B cell (primary cell): ENCODE results near the gene MBP. TPM values are rescaled to one million over a fixed set of nuclear protein-coding genes. Genes with fewer than 3 reads are reported as not detected.
A peak's percentile ranks its signal among the peaks of the same experiment; 100 is the strongest.

Experiments
- ATAC-seq: fragments of 200-7000 bp; cut with Tn5 transposase; one replicate; pipeline ENCODE4 v1.10.0; 2021; ENCODE audit warnings: low read depth, mild to moderate bottlenecking, moderate number of reproducible peaks, moderate library complexity
- CTCF ChIA-PET: fragments of 350-600 bp; sonication (Branson Sonifier 250); formaldehyde crosslinking; loops from one replicate; lab custom pipeline; 2021; ENCODE audit warnings: antibody characterized with exemption, inconsistent platforms; lab: Charles Lee
- POLR2A ChIA-PET: fragments of 350-600 bp; sonication (Branson Sonifier 250); formaldehyde crosslinking; loops from one replicate; lab custom pipeline; 2021; ENCODE audit warnings: antibody characterized with exemption; lab: Charles Lee
- DNase-seq: peaks from one replicate; pipeline ENCODE4 v3.0.0; 2013
- H2AFZ ChIP-seq: 2 replicates; pipeline ENCODE4 v1.6.1; 2012; ENCODE audit warnings: mild to moderate bottlenecking, low read depth, low read length; ENCODE audit not compliant: insufficient read depth, poor library complexity, severe bottlenecking
- H3K27ac ChIP-seq, 2 donors: 1 replicate in 1 of 2; 2 replicates in 1 of 2; pipeline ENCODE4 v1.5.1; 2012 to 2013; ENCODE audit warnings: low read length in 2 of 2, mild to moderate bottlenecking in 2 of 2, moderate library complexity in 1 of 2
- H3K27me3 ChIP-seq, 4 experiments: fragments of 200-600 bp in 1 of 4; sonication (generic) in 1 of 4; replicated peaks in 1 of 4; 1 replicate in 2 of 4; 2 replicates in 2 of 4; pipeline versions ENCODE4 v1.6.1 to v1.7.0; 2013 to 2016; ENCODE audit warnings: low read length in 3 of 4, mild to moderate bottlenecking in 2 of 4, mixed read lengths in 1 of 4, moderate library complexity in 1 of 4; ENCODE audit not compliant: insufficient read depth in 4 of 4, control insufficient read depth in 3 of 4; ENCODE audit errors: control extremely low read depth in 1 of 4
- H3K36me3 ChIP-seq, 2 experiments: replicated peaks in 1 of 2; 1 replicate in 1 of 2; 2 replicates in 1 of 2; pipeline versions ENCODE4 v1.6.1 to v1.7.1; 2013; ENCODE audit warnings: low read length in 1 of 2; ENCODE audit not compliant: insufficient read depth in 2 of 2, control insufficient read depth in 1 of 2; ENCODE audit errors: control extremely low read depth in 1 of 2, extremely low read depth in 1 of 2
- H3K4me1 ChIP-seq, 2 donors: fragments of 200-600 bp in 1 of 2; sonication (generic) in 1 of 2; 1 replicate in 1 of 2; 2 replicates in 1 of 2; pipeline versions ENCODE4 v1.5.1 to v1.6.1; 2013 to 2017; ENCODE audit warnings: low read length in 2 of 2; ENCODE audit not compliant: control insufficient read depth in 2 of 2, insufficient read depth in 2 of 2
- H3K4me2 ChIP-seq: replicated peaks from 2 replicates; pipeline ENCODE3; 2012; ENCODE audit warnings: mild to moderate bottlenecking, low read depth, low read length; ENCODE audit not compliant: poor library complexity, severe bottlenecking
- H3K4me3 ChIP-seq, 5 experiments: fragments of 200-600 bp in 1 of 5; sonication (generic) in 1 of 5; 1 replicate in 3 of 5; 2 replicates in 2 of 5; pipeline versions ENCODE4 v1.5.1 to v1.7.0; 2011 to 2016; ENCODE audit warnings: low read length in 4 of 5, mild to moderate bottlenecking in 4 of 5, low read depth in 2 of 5, control low read depth in 1 of 5, moderate library complexity in 1 of 5; ENCODE audit not compliant: insufficient read depth in 1 of 5; ENCODE audit errors: control extremely low read depth in 1 of 5, extremely low read depth in 1 of 5
- H3K79me2 ChIP-seq: fragments of 200-600 bp; sonication (generic); one replicate; pipeline ENCODE4 v1.6.0; 2016; ENCODE audit warnings: low read length; ENCODE audit not compliant: control insufficient read depth, insufficient read depth
- H3K9ac ChIP-seq: fragments of 200-600 bp; sonication (generic); 2 replicates; pipeline ENCODE4 v1.6.1; 2017; ENCODE audit warnings: mild to moderate bottlenecking, low read length, moderate library complexity
- H3K9me3 ChIP-seq, 3 donors: one replicate each; pipeline versions ENCODE4 v1.6.1 to v1.7.1; 2013; ENCODE audit warnings: low read length in 2 of 3; ENCODE audit not compliant: control insufficient read depth in 2 of 3, insufficient read depth in 1 of 3; ENCODE audit errors: control extremely low read depth in 1 of 3
- H4K20me1 ChIP-seq: 2 replicates; pipeline ENCODE4 v1.6.0; 2012; ENCODE audit warnings: mild to moderate bottlenecking, low read length; ENCODE audit not compliant: insufficient read depth, control insufficient read depth, poor library complexity, severe bottlenecking
- H3K27ac Mint-ChIP-seq: one replicate; pipeline ENCODE4 v1.8.0; 2021; ENCODE audit warnings: mixed read lengths
- H3K27me3 Mint-ChIP-seq: one replicate; pipeline ENCODE4 v1.8.0; 2021; ENCODE audit warnings: mixed read lengths
- H3K4me1 Mint-ChIP-seq: one replicate; pipeline ENCODE4 v1.8.0; 2021; ENCODE audit warnings: mixed read lengths
- H3K4me3 Mint-ChIP-seq: one replicate; pipeline ENCODE4 v1.8.0; 2021; ENCODE audit warnings: mixed read lengths
- H3K9me3 Mint-ChIP-seq: one replicate; pipeline ENCODE4 v1.8.0; 2022; ENCODE audit warnings: mixed read lengths; ENCODE audit not compliant: insufficient read depth
- EZH2 ChIP-seq: IDR thresholded peaks from 2 replicates; pipeline ENCODE4 v1.6.1; 2012; ENCODE audit warnings: borderline replicate concordance, low read depth, mild to moderate bottlenecking, moderate library complexity, low read length; ENCODE audit not compliant: insufficient read depth, poor library complexity, severe bottlenecking
- WGBS: methylation state at CpG from one replicate; pipeline ENCODE4 v1.1.5; 2013; ENCODE audit warnings: missing lambda C conversion rate; ENCODE audit not compliant: insufficient coverage; 5-methylcytosine and 5-hydroxymethylcytosine counted together
- intact Hi-C: fragments of 100-400 bp; cut with micrococcal nuclease; formaldehyde crosslinking; loops from one replicate; pipeline ENCODE4 v1.10.0; 2022
- polyA plus RNA-seq: library from polyadenylated mRNA; depleted of rRNA; stranded (reverse); fragments of >200 nt; gene quantifications from 2 replicates; pipeline ENCODE4 v1.2.3, GENCODE V29; 2012
- total RNA-seq, 2 donors: library from RNA; stranded (reverse); fragments of 120-200 nt in 1 of 2; gene quantifications; 1 replicate in 1 of 2; 2 replicates in 1 of 2; pipeline versions ENCODE4 v1.2.3 to v1.2.4, GENCODE V29; 2013 to 2022
- TF ChIP-seq, protein P1 (sequence below): fragments of 200-600 bp; IDR thresholded peaks from one replicate; pipeline ENCODE4 v1.8.0; 2022; ENCODE audit warnings: antibody characterized with exemption, mild to moderate bottlenecking

MBP gene
- total and polyA plus RNA-seq, 2 donors (not counting 1 experiment from before 2014, with no cell fraction given), result 30.1 to 192 TPM

DNA sequence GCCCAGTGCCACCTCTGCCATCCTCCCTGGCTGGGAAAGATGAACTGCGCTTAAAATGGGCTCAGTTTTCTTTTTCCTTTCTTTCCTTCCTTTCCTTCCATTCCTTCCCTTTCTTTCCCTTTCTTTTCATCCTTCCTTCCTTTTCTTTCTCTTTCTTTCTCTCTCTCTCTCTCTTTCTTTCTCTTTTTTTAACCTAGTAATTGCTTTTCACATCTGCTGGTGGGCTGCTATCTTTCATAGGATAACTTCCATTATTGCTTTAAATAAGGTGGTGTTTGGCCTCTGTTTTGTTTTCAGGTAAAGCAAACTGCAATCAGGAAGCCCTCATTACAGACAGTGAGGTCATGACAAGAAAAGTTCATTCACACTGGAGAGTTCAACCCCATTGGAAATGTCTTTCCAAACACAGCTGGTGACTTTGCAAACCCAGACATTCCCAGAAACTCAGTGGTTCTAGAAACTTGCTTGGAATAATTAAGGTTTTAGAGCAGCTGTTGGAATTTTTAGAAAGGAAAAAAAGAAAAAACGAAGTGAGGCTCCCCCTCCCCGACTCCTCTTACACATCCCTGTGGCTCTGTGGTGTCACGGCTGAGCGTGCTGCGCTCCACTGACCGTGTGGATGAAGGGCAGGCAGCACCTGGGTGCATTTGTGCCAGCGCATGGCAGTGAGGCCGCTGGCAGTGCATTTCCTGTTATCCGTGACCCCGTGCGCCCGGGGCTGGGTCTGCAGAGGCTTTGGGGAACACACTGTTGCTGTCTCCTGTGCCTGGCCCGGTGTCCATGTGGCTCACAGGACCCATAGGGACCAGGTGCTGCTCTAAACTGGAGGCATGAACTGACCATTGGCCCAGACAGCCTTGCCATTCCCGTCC lies 76.9 kb downstream of the MBP start:
- intact Hi-C loops, result loop anchor here (1.0 to 2.0 kb wide), 4 partner anchors 10 to 133 kb away; no protein-coding TSS in a partner anchor
- Histone ChIP-seq H3K4me2 (peak overlapping the region; percentile 76), H3K9me3 (peaks cover 0 to under 1% (median 0%) of the 10 kb centered on the region in 3 donors), H2AFZ (peak overlapping the region; percentile 41), H3K27ac (peak overlapping the region; percentile 92 to 96), H3K4me3 (peak overlapping the region; percentile 32 to 41 (median 38)), H4K20me1 (no peaks in the 10 kb centered on the region), H3K9ac (peak overlapping the region; percentile 55), H3K27me3 (no peaks in the 10 kb centered on the region), H3K4me1 (peaks cover 62 to 69% of the 10 kb centered on the region in 2 donors), H3K79me2 (peaks cover 58% of the 10 kb centered on the region), H3K36me3 (peaks cover 1 to 6% of the 10 kb centered on the region in 2 experiments)
- peak; percentile 66 for DNase-seq
- ATAC-seq, result peak; percentile 18
- Mint-ChIP-seq H3K4me1 (peaks cover 73% of the 10 kb centered on the region), H3K9me3 (peaks cover 3% of the 10 kb centered on the region), H3K27ac (peak overlapping the region; percentile 96), H3K27me3 (no peaks in the 10 kb centered on the region), H3K4me3 (peak overlapping the region; percentile 89)
- CTCF ChIA-PET, result interaction anchor here (0.6 to 8.1 kb wide), 19 partner anchors 8 to 156 kb away, joined by 3 to 91 read pairs (median 5); partner anchors contain the start of gene MBP
- POLR2A ChIA-PET, result interaction anchor here (0.5 to 5.0 kb wide), 6 partner anchors 12 to 122 kb away, joined by 3 to 58 read pairs (median 4); partner anchors contain the start of gene MBP
- TF ChIP-seq EZH2, result no peak
- TF ChIP-seq, protein P1, sequence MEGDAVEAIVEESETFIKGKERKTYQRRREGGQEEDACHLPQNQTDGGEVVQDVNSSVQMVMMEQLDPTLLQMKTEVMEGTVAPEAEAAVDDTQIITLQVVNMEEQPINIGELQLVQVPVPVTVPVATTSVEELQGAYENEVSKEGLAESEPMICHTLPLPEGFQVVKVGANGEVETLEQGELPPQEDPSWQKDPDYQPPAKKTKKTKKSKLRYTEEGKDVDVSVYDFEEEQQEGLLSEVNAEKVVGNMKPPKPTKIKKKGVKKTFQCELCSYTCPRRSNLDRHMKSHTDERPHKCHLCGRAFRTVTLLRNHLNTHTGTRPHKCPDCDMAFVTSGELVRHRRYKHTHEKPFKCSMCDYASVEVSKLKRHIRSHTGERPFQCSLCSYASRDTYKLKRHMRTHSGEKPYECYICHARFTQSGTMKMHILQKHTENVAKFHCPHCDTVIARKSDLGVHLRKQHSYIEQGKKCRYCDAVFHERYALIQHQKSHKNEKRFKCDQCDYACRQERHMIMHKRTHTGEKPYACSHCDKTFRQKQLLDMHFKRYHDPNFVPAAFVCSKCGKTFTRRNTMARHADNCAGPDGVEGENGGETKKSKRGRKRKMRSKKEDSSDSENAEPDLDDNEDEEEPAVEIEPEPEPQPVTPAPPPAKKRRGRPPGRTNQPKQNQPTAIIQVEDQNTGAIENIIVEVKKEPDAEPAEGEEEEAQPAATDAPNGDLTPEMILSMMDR, result peak; percentile 4
- WGBS, result 7% methylated on average over 13 of the region's 15 CpGs
